Stimulated activated CD4-positive, alpha-beta T cell treated with anti-CD3 and anti-CD28 coated beads, Interleukin-15, amount 100 ng/mL, for 48 hours (primary cell): ENCODE measurements around the gene CRLF3.
"Not testable (repeated sequence)": the region's sequence is repeated elsewhere in the genome, so short reads cannot be mapped to it uniquely, and the experiment has no call there.

Experiments used
- DNase-seq, 2 donors: peaks; one replicate each; pipeline ENCODE4 v3.0.0-alpha.2; 2020; ENCODE audit warnings: low read depth in 2 of 2

CRLF3 gene, protein sequence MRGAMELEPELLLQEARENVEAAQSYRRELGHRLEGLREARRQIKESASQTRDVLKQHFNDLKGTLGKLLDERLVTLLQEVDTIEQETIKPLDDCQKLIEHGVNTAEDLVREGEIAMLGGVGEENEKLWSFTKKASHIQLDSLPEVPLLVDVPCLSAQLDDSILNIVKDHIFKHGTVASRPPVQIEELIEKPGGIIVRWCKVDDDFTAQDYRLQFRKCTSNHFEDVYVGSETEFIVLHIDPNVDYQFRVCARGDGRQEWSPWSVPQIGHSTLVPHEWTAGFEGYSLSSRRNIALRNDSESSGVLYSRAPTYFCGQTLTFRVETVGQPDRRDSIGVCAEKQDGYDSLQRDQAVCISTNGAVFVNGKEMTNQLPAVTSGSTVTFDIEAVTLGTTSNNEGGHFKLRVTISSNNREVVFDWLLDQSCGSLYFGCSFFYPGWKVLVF

DNA sequence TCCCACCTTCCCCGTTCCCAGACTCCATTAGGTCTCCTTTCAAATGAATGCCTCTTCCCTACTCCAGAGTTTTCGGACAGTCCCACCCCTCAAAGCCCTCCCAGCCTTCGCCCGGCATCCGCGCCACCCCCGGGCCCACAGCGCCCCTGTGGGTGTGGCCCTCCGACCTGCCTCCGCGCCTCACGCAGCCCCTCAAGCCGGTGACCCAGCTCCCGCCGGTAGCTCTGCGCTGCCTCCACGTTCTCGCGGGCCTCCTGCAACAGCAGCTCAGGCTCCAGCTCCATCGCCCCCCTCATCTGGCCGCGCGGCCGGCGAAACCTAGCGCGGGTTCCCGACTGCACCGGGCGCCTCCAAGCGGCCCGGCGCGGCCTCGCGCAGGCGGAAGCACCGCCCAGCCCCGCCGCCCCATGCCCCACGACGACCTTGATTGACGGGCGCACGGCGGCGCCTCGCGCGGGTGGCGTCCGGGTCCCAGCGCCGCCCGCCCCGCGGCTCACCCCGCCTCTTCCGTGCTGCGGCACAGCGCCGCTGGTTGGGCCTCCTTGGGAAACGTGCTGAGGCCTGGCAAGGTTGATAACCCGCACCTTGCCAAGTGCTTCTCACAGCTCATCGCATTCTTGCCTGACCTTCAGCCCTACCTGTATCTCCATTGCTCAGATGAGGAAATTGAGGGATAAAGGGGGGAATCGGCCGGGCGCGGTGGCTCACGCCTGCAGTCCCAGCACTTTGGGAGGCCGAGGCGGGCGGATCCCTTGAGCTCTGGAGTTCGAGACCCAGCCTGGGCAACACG, at the start of gene CRLF3:
Gene CRLF3 (minus strand): TSS at position 337 of the 790 bp plus-strand sequence. CDS start 41 bp downstream, at position 296.
- DNase-seq, result peak; percentile 76 to 89

DNA sequence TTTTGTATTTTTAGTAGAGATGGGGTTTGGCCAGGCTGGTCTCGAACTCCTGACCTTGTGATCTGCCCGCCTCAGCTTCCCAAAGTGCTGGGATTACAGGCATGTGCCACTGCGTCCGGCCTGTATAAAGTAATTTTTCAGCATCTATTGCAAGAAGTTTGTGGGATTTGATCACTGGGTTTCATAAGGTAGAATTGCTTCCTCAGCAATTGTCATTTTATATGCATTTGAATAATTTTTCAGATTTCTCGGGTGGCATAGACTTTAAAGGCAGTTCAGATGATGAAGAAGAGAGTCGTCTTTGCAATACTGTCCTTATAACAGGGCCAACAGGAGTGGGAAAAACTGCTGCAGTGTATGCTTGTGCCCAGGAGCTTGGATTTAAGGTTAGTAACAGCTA, 44.5 kb upstream of the CRLF3 start:
- DNase-seq, result no peak

DNA sequence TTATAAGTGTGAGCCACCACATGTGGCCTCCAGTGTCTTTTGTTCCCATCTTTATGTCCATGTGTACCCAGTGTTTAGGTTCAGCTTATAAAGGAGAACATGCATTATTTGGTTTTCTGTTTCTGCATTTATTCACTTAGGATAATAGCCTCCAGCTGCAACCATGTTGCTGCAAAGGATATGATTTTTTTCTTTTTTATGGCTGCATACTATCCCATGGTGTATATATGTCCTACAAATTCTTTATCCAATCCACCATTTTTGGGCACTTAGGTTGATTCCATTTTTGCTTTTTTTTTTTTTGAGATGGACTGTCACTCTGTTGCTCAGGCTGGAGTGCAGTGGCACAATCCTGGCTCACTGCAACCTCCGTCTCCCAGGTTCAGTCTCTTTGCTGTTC, 40.1 kb upstream of the CRLF3 start:
- no peak for DNase-seq

DNA sequence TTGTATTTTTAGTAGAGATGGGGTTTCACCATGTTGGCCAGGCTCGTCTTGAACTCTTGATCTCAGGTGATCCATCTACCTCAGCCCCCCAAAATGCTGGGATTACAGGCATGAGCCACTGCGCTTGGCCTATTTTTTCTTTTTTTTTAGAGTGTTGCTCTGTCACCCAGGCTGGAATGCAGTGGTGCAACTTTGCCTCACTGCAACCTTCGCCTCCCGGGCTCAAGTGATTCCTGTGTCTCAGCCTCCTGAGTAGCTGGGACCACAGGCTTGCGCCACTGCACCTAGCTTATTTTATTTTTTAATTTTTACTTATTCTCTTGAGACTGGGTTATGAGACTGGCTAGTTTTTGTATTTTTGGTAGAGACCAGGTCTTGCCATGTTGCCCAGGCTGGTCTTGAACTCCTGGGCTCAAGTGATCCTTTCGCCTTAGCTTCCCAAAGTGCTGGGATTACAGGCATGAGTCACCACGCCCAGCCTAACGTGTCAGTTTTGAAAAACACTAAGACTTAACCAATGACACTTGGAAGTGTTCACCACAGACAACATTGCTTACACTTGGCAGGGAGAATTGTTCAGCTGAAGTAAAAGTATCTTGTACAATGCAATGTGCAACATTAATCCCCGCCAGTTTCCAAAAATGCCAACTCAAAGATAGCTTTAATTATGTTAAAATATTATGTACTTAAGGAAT, 34.2 kb upstream of the CRLF3 start:
- DNase-seq, result no peak

DNA sequence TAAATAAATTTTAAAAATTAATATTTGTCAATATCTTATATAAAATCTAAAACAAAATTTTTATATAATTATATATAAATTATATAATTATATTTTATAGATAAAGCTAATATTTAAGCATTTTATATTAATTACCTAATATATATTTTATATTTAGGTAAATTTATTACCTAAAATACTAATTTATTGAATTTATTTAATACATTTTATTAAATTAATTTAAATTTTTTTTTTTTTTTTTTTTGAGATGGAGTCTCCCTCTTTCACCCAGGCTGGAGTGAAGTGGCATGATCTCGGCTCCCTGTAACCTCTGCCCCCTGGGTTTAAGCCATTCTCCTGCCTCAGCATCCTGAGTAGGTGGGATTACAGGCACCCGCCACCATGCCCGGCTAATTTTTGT, 29.7 kb upstream of the CRLF3 start:
- no peak for DNase-seq

DNA sequence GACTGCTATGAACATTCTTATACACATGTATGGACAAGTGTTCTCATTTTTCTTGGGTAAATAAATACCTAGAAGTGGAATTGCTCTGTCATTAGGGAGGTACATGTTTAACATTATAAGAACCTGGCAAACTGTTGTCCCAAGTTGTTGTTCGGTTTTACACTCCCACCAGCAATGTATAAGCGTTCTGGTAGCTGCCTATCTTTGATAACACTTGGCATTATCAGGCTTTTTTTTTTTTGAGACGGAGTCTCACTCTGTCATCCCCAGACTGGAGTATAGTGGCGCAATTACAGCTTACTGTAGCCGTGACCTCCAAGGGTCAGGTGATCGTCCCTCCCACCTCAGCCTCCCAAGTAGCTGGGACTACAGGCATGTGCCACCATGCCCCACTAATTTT, 23.5 kb upstream of the CRLF3 start:
- DNase-seq, result no peak

DNA sequence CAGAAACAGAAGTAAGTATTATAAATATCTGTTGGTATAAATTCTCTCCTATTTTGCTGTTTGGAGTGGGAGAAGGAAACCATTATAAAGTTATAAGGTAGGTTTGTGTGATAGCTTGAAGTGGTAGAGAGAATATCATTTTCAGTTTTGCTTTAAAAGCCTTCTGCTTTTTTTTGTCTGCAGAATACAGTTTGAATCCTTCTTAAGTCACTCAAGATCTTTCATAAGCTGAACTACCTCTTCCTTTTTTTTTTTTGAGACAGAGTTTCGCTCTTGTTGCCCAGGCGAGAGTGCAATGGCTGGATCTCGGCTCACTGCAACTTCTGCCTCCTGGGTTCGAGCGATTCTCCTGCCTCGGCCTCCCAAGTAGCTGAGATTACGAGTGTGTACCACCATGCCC, 16.3 kb upstream of the CRLF3 start:
- no peak for DNase-seq

DNA sequence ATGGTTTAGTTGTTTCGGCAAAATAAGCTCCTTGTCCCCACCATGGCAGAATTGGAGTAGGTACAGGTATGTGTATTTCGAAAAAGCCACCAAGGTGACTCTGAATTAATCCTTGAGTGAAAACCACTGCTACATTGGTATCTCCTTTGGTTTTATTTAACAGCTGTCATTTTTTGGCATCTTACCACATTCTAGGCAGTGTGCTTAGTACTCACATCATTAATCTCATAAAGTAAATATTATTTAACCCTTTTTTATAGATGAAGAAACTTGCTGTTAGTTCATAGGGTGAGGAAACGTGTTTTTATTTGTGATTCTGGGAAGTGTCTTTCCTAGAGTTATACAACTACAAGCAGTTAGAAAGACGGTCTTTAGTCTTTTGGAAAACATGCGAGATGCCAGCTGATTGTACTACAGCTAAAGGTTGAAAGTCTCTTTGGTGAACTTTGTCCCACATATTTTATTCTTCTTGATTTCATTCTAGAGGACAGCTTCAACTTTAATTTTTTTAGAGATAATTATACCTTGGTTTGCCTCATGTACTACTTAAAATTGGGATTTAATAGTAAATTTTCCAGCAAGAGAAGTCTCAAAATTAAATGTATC, 13.8 kb upstream of the CRLF3 start:
- no peak for DNase-seq

DNA sequence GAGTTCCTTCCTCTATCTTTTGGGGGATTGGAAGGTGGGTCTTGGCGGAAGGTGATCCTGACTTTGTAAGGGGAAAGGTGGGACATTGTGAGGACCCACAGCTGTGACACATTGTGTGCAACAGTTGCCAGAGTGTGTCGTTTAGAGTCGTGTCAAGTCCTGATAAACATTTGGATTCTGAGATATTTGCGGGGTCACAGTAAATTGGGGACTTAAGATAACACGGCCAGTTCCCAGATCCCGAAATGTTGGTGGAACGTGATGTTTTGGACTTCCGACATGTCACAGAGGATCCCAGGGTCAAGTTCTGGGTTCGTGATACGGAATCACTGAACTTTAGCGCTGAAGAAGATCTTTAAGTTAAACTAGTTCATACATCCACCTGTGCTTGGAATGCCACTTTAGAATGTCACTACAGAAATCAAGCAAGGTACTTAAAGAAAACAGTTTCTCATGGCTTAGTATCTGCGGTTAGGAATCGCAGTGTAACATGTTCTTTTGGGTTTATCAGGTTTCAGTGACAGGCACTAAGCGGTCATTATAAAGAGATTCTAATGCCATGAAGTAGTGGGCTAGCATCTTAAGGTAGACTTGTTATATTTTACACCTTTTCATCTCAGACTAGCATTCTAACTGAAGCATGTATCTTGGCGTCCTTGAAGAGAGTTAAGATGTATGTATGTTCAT, 8.1 kb upstream of the CRLF3 start:
- no peak for DNase-seq

DNA sequence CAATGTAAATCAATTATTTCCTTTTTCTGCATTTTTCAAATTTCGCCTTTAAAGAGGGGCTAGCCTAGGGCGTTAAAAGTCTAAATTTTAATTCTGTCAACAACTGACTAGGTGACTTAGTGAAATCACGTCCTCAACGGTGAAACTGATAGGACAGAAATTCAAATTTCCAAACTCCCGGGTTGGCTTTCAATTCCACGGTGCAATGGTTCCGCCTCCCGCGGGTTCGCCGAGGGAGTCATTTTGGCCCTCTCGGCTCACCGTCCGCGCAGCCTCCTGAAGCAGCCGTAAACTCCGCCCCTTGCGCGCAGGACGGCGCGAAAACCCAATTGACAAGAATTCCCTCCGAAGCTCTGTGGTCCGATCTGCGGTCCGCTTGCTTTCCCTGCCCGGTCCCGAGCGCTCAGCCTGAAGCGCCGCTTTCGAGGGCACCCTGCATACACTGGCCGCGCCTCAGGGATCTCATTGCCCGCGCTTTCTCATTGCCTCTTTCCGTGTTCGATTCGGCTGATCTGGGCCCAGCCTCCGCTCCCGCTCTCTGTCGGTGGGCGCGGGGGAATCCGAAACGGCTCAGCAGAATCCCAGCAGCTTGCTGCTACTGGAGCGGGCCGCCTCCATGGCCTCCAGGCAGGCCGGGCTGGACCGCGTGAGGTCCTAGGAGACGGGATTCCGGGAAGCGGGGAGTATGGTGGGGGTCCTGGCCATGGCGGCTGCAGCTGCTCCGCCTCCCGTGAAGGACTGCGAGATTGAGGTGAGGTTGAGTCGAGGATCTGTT, 7.4 kb upstream of the CRLF3 start, which contains the start of gene ATAD5:
Gene ATAD5 (plus strand): TSS at position 304 of the 775 bp plus-strand sequence. CDS start 382 bp downstream, at position 686.
- peak; percentile 76 to 85 for DNase-seq

DNA sequence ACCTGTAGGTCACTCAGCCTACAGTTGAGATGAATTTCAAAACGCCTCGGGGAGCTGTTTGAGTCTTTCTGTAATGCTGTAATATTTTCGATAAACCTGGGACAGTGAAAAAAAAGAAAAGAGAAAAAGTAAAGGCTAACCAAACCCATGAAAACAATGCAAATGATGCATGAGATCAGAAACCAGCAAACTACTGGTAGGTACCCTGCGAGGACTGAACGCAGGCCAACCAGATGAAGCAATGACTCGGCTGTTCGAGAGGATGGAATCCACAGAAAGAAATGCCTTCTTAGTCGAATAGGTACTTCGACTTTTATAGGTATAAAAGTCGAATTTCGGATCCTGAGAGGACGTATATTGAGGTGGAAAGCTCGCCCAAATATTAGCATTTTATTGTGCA, 6.8 kb upstream of the CRLF3 start:
- no peak for DNase-seq

DNA sequence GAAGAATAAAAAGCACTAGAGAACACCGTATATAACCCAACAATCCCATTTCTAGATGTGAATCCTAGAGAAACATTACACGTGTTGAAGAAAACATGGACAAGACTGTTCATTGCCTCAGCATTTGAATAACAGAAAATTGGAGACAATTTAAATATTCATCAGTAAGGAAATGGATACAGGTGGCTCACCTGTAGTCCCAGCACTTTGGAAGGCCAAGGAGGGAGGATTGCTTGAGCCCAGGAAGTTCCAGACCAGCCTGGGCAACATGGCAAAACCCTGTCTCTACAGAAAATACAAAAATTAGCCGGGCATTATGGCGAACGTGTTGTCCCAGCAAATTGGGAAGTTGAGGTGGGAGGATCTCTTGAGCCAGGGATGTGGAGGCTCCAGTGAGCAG, 4.5 kb upstream of the CRLF3 start:
- DNase-seq, result no peak

DNA sequence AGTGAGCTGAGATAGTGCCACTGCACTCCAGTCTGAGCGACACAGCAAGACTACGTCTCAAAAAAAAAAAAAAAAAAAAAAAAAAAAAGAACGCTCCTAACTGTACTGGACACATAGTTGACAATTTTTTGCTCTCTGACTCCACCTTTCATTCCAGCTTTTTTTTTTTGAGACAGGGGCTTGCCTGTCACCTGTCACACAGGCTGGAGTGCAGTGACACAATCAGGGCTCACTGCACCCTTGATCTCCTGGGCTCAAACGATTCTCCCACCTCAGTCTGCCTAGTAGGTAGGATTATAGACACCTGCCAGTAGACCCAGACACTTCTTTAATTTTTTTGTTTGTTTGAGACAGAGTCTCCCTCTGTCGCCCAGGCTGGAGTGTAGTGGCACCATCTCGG, 2.6 kb upstream of the CRLF3 start:
- no peak for DNase-seq

DNA sequence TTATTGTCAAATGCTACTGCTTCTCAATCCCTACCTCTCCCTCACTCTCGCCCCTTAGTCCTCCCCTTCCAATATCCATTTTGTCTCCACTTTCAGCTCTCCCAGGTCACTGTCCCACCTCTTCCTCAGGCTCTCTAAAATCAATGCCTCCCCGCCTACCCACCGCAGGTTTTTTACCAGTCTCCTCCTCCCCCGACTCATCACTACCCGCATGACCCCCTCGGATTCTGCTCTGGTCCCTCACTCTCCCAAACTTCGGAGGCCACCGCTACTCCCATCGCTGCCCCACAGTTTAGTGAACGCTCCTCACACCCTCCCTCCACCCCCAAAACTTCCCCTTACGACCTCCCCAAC, 513 bp downstream of the CRLF3 start:
- DNase-seq, result no peak

DNA sequence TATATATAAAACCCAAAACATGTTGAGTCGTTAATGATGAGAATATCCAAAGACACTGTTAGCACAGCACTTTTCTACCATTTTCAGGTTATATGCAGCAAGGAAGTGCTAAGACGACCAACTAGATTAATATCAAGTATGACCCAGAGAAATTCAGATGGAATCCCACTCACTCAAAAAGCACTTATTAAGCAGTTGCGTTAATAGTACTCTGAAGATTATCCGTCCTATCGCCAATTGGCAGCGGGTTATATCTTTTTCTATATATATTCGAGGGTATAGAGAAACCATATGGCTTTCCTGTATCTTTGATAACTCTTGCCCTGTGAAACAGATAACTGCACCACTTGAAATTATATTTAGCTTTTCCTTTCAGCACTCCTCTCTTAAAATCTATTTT, 1.1 kb downstream of the CRLF3 start:
- no peak for DNase-seq

DNA sequence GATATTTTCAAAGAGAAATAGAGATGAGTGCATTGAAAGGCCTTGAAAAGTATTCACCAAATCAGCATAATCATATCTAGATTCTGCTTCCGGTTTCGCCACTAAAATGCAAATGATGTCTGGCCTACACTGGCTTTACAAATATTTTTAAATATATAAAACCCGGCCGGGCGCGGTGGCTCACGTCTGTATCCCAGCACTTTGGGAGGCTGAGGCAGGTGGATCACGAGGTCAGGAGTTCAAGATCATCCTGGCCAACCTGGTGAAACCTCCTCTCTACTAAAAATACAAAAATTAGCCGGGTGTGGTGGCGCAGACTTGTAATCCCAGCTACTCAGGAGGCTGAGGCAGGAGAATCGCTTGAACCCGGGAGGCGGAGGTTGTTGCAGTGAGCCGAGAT, 1.6 kb downstream of the CRLF3 start:
- not testable (repeated sequence) for DNase-seq

DNA sequence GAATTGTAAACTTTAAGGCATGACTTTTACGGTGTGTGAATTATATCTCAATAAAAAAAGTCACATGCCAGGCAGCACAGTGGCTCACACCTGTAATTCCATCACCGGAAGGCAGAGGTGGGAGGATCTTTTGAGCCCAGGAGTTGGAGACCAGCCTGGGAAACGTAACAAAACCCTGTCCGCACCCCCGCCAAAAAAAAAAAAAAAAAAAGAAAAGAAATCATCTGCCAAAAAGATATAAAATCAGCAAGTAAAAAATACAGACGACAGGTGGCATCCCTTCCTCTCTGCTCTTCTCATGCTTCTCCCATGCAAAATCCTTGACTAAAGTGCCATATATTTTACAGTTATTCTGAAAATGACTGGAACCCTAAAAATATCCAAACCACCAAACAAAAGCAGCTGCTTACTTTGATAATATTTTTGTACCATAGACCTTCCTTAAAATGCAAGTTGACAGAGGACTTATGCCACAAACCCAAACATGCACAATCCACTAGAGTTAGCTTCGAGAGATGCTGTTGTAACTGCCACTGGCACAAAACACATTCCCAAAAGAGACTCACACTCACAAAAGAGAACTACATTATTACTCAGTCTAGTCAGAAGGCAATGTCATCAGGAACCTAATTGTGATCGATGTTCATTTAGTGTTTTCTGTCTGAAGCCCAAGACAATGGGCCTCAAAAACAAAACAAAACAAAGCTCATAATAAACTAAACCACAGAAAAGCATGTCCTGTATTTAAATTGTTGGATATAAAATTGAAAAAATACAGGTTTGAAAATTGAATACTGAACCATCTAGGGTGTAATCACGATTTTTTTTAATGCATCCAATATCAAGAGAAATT, 2.4 kb downstream of the CRLF3 start:
- DNase-seq, result no peak

DNA sequence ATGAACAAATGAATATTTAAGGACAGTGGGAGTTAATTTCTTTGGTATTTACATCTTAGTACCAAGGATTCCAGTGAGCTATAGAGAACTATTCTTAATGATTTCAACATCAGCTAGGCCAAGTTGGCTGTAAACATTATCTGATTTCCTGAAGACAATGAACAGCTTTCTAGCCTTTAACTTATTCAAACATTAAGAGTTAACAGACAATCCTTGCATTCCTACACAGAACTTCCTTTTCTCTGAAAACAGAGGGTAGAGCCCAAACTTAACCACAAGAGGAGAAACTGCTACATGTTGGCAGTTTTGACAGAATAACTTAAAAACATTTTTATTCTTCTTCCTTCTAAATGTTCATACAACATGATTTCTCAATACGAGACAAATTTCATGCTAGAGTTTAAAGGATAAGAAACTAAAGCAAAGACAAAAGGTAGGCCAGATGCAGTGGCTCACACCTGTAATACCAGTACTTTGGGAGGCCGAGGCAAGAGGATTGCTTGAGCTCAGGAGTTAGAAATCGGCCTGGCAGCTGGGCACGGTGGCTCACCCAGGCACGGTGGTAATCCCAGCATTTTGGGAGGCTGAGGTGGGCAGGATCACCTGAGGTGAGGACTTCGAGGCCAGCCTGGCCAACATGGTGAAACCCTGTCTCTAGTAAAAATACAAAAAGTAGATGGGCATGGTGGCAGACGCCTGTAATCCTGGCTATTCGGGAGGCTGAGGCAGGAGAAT, 4.4 kb downstream of the CRLF3 start:
- no peak for DNase-seq

DNA sequence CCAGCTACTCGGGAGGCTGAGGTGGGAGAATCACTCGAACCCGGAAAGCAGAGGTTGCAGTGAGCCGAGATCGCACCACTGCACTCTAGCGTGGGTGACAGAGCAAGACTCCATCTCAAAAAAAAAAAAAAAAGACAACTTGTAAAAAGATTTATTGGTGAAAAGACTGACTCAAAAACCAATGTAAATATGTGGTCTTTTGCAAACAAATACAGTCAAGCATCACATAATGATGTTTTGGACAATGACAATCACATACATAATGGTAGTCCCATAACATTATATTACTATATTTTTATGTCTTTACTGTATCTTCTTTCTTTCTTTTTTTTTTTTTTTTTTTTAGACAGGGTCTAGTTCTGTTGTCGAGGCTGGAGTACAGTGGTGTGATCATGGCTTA, 8.3 kb downstream of the CRLF3 start:
- DNase-seq, result no peak
